ENCODE measurements around the gene VPS45.

Gene VPS45

GRCh38 chr1:150192012-150192411, 124.4 kb downstream of the VPS45 start:
- DNase-seq: no peak

DNA sequence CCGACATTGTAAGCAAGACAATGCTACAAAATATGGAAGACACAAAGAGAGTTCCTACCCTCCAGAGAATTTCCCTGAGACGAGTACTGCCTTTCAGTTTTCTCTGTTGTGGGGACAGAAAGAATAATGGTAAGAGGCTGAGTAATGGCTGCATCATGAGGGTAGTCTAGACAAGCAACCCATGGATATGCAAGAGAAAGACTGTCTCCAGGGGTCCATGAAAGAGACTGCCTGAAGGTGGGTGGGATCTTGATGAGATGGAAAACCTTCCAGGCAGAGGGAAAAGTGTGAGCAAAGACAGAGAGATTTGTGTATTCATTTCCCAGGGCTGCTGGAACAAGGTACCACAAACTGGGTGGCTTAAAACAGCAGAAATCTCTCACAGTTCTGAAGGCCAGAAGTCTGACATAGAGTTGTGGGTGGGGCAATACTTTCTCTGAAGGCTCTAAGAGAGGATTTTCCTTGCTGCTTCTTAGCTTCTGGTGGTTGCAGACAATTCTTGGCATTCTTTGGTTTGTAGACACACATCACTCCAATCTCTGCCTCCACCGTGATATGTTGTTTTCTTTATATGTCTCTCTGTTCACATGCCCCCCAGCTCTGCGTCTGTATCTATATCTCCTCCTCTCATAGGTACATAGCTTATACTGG, 126.9 kb downstream of the VPS45 start:
- DNase-seq: no peak

Measured in right kidney (tissue), 1 donor.